UCSD-AML1 (cell line): ENCODE results near the gene SSU72.

Experiments
- DNase-seq: peaks from one replicate; lab custom pipeline; 2025; ENCODE audit not compliant: unreplicated experiment; lab: John Stamatoyannopoulos, UW

The SSU72 gene

DNA sequence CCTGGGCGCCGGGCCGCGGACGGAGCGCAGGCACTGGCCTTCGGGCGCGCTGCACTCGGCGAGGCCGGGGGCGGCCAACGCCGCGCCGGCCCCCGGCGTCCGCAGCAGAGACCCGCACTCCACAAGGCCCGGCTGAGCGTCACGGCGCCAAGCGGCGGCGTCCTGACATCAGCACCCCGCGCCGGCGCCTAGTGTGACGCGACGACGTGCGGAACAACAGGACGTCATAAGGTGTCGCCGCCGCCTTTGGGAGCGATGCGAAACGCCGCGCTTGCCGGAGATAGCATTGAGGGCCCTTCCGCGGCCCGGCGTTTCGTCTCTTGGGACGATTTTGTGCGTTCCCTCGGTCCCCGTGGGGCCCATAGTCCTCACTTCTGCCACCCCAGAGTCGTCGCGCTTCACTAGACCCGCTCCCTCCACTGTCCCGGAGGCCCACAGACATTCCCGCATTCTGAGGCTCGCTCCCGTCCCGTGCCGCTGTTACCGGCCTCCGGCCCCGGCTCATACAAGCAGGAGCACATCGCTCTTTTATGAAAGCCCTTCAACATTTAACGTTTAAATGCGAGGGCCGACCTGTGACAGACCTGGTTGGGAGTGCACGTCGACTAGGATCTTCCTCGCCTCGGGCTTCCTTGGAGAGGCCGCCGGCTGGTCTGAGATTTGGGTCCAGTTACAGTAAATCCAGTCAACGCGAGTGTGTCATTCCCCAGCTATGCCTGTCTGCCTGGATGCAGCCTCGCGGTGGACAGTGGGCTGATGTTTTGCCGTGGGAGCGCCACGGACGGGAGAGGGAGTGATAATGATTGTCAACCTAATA lies at the start of gene SSU72:
SSU72 (minus strand) TSS at position 143 of the 817 bp plus-strand sequence. CDS start 306 bp downstream, outside the sequence.
- peak; percentile 92 for DNase-seq

DNA sequence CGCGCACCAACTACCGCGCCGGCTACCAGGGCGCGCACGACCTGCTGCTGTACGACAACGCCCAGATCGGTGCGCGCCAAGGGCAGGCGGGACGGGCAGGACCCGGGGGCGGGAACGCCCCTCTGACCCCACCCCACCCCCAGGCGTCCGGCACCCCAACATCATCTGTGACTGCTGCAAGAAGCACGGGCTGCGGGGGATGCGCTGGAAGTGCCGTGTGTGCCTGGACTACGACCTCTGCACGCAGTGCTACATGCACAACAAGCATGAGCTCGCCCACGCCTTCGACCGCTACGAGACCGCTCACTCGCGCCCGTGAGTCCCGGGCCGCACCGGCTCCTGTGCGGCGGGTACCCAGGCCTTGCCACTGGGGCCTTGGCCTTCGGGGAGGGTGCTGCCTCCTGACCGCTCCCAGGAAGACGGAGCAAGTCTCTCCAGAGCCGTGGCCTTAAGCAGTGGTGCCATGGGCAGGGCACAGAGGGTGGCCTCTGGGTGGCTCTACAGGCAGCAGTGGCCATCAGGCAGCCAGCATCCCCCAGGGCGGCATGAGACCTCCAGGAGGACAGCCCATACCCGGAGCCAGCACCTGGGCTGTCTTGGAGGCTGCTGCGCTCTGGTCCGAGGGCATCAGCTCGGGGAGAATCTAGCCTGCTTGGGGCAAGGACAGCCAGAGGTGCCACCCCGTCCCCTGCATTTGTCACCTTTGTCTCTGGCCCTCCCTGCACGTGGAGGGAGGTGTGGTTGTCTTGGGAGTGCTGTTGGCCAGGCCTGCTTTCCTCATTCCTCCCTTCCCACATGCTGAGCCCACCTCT lies 49.2 kb upstream of the SSU72 start:
- no peak for DNase-seq

DNA sequence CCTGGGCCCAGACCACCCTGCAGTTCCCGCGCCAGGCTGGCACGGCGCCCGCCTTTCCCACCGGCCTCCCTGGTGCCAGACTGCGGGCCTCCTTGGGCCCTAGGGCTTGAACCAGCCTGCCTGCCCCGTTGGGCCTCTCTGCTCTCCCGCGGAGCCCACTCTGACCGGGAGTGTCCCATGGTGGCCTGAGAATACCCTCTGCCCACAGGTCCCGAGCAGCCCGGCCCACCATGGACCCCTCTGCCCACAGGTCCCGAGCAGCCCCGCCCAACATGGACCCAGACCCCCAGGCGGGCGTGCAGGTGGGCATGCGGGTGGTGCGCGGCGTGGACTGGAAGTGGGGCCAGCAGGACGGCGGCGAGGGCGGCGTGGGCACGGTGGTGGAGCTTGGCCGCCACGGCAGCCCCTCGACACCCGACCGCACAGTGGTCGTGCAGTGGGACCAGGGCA lies 48.5 kb upstream of the SSU72 start:
- DNase-seq: no peak

DNA sequence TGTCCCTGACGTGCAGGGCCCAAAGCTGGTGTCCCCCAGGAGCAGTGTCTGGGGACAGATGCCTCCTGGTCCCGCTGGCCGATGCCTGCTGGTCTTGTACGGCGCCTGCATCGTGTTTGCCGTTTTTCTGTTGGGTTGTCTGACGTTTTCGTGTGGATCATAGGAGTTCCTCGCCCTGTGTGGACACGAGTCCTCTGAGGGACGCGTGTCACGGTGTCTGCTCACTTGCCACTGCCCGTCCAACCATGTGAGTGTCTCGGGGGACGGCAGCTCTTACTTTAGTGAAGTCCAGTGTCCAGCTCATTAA lies 48.1 kb upstream of the SSU72 start:
- no peak for DNase-seq

DNA sequence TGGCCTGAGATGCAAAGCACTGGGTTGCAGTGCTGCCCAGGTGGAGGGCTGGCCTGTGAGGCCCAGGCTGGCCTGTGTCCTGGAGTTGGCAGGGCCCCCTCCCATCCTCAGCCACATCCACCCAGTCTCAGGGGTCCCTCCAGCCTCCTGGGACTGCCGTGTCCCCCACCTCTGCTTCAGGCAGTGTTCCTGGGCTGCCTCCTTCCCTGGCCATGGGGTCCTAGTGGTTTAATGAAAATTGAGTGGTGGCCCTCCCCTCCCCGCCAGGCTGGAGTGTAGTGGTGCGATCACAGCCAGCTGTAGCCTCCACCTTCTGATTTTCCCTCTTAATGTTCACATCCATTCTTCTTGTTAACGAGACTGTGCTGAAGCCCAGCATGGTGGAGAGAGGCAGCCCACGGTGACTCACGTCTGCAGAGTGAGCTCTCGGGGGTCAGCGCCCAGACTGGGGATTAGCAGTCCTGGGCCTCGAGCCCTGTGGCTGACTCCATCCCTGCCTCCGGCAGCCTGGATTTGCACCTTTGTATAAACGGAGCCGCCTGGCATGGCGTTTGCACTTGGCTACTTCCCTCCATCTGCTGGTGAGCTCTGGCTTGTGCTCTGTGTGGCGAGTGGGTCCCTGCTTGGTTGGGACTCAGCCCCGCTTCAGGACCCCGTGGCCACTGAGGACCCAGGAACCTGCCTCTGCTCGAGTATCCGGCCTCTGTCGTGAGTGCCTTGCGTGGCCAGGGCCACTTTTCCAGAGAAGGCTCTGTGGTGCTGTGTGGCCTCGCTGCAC lies 47.5 kb upstream of the SSU72 start:
- no peak for DNase-seq

DNA sequence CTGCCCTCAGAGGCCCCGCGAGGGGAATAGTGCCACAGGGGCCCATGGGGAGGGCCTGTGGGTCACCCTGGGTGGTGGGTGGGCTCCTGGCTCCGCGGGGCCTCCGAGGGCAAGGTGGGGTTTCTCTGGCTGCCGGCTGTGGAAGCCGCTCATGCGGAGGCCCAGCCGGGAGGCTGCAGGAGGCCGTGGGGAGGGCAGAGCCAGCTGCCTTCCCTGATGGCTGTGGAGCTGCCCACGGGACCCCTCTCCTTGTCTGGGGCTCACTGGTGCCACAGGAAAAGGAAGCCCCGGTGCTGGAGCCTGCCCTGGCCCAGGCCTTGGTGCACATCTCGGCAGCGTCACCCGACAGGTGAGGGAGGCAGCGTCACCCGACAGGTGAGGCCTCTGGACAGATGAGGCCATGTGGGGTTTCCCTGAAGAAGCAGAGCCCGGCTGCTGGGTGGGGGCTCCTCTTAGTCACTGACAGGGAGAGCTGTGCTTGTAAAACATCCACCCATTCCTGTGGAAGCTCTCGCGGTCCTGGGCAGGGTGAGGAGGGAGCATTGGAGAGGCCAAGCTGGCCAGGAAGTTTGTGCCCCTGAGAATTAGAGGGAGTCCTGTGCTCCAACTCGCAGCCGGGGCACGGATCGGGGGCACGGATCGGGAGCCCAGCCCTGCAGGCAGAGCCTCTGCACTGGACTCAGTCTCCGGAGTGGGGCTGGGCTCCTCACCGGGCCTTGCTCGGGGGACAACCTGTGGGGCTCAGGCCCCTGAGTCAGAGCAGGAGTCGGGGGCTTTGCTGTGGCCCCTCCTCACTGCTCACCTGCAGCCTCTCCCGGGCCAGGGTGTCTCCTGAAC lies 46.7 kb upstream of the SSU72 start:
- no peak for DNase-seq

DNA sequence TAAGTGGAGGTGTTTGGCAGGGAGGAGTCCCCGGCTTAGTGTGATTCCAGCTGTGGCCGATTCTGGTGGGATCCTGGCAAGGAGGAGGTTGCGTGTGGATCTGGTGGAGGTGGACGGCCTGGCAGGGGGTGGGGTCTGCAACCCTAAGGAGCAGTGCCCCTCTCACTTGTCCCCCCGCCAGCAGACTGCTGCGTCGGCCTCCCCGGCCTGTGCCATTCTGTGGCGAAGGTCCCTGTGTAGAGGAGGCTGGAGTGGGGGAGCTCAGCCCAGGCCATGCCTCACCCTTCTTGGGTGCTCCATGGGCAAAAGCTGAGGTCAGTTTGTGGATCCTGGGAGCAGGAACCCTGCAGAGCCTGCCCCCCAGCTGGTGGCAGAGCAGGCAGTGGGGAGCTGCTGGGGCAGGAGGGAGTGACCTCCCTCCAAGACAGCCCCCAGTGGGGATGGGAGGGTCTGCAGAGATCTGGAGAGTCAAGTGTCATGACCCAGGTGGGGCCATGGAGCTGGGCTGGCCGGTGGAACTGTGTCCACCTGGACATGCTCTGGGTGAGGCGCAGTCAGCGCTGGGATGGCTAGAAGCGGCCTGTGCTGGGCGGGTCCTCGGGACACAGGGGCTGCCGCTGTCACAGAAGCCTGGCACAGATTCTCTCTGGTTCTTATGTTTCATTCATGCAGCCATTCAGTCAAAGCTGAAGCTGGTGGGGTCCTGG lies 45.9 kb upstream of the SSU72 start:
- no peak for DNase-seq

DNA sequence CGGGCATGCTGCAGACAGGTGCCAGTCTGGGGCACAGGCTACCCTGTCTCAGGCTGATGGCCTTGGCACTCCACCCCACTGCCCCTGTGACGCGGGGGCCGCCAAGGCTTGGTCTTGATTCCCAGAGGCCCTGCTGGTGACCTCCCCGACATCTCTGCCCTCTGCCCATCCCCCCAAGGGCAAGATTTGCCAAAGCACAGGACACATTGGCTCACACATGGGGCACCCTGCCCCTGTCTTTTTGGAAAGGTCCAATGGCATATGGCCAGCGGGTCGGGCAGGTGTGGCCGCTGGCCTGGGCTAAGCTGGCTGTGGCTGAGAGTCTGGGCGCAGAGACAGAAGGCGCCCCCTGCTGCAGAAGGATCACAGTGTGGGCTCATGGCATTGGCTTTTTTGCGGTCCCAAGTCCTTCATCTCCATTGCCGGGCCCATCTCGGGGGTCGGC lies 45.3 kb upstream of the SSU72 start:
- peak; percentile 33 for DNase-seq

DNA sequence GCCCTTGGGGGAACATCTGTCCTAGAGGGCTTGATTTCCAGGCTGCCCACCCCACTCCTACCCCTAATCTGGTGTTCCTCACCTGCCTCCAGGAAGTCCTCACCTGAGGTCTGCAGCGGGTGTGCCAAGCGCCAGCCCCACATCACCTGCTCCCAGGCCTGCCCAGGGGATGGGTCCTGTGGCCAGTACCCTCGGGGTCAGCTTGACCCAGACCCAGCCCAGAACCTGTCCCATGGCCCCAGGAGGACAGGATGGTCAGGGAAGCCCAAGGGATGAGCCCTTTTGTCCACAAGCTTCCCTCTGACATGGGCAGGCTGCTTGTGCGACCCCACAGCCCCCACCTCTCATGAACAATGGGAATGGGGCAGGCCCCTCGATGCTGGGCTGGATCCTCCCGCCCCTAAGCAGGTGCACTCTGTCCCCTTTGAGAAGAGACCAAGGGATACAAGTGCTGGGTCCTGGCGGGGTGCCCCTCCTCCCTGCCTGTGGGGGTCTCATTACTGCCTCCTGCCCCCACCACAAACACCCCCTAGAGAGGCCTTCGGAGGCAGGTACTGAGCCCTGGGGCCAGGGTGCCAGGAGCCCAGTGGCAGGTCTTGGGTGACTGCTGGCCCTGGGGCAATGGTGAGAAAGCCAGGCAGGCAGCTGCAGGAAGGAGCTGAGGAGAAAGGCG lies 43.9 kb upstream of the SSU72 start:
- no peak for DNase-seq

DNA sequence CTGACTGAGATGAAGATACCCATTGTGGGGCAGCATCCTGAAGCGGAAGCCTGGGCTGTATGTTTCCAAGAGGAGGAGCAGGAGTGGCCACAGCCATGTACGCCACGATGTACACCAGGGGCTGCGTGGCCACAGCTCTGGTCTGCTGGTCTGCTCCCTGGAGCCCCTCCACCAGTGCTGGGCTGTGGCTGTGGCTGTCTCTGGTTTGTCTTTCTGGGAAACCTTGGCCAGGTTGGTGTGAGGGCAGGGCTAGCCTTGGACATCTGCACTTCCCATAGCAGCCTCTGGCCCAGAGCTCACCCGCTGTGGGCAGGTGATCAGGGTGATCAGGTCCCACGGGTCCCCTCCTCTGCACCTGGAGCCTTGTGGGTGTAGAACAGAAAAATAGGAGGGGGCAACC lies 43.3 kb upstream of the SSU72 start:
- no peak for DNase-seq

DNA sequence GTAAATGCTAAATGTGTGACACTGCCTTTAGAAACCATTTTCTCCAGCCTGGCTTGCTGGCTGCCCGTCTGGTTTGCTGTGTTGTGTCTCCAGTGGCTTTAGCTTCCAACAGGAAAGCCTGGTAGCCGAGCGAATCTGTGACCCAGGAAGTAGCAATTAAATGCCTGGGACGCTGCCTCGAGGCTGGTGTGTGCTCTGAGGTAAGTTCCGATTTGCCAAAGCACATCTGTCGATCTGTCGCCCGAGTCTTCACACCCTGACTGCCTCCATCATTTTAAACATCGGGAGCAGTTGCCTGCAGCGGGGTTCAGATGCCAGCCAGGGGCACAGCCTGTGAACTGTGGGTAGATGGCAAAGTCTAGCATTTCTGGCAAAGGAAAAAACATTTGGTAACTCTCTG lies 42.9 kb upstream of the SSU72 start:
- no peak for DNase-seq

DNA sequence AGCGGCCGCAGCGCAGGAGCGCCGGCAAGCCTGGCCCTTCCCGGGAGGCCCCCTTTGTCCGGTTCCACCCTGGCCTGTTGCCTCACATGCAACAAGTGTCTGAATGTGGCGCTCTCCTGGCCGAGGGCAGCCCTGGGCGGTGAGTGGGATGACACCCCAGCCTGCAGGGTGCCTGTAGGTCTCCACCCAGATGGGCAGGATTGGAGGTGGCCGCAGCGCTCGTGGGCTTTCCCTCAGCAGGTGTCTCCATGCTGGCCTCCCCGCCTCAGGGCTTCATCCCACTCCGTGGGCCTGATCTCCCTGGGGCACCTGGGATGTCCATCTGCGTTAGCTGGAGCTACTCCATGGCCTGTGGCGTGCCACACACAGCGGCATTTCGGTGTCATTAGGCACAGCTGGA lies 42.2 kb upstream of the SSU72 start:
- DNase-seq: no peak

DNA sequence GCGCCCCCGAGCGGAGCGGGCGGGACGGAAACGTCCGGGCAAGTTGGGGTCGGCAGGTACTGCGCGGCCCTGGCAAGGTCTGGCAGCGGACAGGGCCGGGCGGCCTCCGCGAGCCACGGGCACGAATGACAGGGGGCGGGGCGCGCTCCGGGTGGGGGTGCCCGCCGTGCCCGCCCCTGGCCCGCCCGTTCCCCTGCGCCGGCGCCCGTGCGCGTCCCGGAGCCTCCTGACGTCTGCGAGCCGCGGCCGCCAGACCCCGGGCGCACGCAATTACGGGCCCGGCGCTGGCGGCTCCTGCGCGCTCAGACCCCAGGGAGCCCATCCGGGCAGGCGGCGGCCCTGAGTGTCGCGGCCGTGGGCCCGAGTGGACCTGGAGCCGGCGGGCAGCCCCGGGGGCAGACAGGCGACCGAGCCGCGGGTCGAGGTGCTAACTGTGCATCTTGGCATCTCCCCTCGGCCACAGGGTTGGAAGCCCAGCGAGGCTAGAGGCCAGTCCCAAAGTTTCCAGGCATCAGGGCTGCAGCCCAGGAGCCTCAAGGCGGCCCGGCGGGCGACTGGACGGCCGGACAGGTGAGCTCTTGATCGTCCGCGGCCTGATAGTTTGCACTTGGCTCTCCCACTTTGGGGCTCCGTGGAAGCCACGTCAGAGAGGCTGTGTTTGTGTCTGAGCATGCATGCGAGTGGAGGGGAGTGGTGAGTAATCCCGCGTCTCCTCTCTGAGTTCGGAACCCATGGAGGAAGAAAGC lies 41.6 kb upstream of the SSU72 start:
- peak; percentile 54 for DNase-seq

DNA sequence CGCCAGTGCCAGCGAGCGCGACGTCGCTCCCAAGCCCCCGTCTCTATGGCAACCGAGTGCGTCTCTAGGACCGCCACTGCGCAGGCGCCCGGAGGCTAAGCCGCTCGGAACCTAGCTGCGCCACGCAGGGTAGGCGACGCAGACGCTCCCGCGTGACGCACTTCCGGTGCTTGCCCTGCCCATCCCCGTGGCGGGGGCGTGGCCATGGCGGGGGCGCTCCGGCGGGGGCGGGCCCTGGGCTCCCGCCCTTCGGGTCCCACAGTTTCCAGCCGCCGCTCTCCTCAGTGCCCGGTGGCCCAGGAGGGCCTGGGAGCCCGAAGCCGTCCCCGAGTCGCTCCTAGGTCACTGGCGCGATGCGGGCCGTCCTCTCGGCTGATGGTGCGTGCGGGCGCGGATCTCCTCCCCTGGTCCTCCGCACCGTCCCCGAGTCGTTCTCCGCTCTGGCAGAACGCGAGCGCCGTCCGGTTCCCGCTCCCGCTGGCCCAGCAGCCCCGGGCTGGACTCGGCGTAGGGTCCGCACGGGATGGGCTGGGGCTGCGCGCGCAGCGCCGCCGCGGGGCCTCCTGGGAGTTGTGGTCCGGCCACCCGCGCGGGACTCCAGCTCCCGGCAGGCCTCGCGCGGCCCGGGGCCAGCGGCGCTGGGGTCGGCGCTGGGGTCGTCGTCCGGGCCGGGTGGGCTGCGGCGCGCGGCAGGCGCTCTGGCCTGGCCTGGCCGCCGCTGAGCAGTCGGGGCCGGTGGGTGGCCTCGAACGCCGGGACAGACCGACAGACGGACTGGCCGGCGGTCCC lies 40.8 kb upstream of the SSU72 start, which contains the start of gene MIB2:
MIB2 (plus strand) TSS at position 245 of the 789 bp plus-strand sequence. CDS start 7,953 bp downstream, outside the sequence.
- DNase-seq: peak; percentile 98

DNA sequence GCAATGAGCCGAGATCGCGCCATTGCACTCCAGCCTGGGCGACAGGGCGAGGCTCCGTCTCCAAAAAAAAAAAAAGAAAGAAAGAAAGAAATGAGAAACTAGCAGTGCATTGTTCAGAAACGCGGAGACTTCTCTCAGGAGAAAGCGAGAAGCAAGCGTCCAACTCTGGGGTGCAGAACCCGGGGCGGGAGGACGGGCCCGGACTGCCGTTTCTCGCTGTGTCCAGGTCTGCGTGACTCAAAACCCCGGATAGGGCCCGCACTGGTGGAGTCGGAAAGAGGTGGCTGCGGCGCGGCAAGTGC lies 40.2 kb upstream of the SSU72 start:
- DNase-seq: no peak

DNA sequence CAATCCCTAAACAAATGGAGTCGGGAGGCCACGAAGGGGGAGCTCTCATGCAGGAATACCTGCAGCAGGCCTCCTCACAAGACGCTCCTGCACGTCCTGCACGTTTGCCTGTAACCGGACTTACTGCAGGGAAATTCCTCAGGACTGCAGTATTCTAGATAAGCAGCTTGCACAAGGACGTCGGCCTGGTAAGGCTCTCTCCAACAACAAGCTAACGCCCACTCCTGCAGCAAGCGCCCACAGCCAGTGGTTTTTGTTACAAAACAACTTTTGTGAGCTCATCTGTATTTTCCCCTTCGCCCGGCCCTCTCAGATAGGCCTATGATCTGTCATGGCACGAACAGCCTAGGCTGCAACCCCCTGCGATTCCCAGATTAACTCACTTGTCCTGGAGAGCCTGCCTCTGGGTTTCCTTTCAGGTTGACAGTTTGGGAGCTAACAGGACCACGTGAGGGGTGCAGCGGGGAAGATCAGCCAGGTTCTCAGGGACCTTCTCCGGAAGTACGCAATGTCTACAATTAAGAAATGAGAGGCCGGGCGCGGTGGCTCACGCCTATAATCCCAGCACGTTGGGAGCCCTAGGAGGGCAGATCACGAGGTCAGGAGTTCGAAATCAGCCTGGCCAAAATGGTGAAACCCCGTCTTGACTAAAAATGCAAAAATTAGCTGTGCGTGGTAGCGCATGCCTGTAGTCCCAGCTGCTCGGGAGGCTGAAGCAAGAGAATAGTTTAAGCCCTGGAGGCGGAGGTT lies 39.7 kb upstream of the SSU72 start:
- DNase-seq: no peak

DNA sequence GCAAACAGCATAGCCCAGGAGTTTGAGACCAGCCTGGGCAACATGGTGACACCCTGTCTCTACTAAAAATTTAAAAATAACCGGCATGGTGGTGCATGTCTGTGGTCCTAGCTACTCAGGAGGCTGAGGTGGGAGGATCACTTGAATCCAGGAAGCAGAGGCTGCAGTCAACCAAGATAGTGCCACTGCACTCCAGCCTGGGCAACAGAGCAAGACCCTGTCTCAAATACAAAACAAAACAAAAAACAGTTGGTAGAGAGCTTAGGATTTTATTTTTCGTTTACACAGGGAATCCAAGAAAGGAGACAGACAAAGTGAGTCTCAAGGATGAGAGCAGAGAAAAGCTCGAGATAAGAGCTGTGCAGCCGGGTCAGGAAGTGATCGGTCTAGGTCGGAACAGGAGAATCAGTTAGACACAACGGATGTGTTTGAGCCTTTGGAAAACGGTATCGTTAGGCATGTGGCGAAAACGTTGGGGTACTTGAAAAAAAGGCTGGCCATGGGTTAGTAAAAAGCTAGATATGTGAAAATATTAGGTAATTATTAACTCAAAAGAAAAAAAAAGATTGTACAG lies 38.9 kb upstream of the SSU72 start:
- no peak for DNase-seq
